Fibroblast of pulmonary artery (primary cell): ENCODE measurements around the gene BBS2.

Experiments
- DNase-seq: peaks from one replicate; pipeline ENCODE4 v3.0.0-alpha.2; 2010; ENCODE audit warnings: low read depth
- H3K4me3 ChIP-seq: replicated peaks from 2 replicates; pipeline ENCODE4 v1.5.1; 2011; ENCODE audit warnings: low read depth, mild to moderate bottlenecking, control low read depth, low read length, moderate library complexity
- TF ChIP-seq, protein P1 (sequence below): IDR thresholded peaks from 2 replicates; pipeline ENCODE4 v1.5.1; 2011; ENCODE audit warnings: mild to moderate bottlenecking, control low read depth, low read length, inconsistent platforms; ENCODE audit errors: missing control alignments

BBS2 gene

DNA sequence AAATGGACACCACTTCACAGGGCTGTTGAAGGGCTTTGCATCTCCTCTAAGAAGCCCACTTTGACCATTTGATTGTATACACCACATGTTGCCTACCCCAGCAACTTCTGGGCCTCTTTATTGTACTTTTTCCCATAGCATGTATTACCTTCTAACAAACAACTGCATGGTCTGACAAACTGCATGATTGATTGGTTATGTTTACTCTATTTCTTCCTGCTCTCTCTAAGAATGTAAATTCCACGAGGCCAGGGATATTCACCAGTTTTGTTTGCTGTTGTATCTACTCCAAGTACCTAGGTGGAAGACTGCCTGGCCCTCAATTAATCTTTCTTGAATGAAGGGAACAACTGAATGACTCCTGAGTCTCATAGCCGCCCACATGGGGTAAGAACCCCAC is 22.2 kb upstream of the BBS2 start:
- TF ChIP-seq, protein P1, sequence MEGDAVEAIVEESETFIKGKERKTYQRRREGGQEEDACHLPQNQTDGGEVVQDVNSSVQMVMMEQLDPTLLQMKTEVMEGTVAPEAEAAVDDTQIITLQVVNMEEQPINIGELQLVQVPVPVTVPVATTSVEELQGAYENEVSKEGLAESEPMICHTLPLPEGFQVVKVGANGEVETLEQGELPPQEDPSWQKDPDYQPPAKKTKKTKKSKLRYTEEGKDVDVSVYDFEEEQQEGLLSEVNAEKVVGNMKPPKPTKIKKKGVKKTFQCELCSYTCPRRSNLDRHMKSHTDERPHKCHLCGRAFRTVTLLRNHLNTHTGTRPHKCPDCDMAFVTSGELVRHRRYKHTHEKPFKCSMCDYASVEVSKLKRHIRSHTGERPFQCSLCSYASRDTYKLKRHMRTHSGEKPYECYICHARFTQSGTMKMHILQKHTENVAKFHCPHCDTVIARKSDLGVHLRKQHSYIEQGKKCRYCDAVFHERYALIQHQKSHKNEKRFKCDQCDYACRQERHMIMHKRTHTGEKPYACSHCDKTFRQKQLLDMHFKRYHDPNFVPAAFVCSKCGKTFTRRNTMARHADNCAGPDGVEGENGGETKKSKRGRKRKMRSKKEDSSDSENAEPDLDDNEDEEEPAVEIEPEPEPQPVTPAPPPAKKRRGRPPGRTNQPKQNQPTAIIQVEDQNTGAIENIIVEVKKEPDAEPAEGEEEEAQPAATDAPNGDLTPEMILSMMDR: no peak
- no peak for DNase-seq
- no peak overlapping the region for H3K4me3 ChIP-seq

DNA sequence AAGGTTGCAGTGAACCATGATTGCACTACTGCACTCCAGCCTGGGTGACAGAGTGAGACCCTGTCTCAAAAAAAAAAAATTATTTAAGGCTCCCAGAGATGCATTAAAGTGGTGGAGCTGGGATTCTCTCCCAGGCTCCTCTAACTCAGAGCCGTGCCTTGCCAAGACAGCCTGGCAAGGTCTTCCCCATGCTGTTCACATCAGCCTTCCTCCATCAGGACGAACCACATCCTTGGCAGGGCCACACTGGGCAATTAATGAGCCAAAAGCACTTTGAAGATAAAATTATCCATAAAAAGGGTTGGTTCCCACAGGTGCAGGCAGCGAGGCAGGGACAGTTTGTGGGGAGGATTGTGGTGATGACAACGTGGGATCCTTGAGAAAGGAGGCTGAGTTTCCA is 19.8 kb upstream of the BBS2 start:
- no peak for DNase-seq
- TF ChIP-seq, protein P1: no peak
- no peak overlapping the region for H3K4me3 ChIP-seq

DNA sequence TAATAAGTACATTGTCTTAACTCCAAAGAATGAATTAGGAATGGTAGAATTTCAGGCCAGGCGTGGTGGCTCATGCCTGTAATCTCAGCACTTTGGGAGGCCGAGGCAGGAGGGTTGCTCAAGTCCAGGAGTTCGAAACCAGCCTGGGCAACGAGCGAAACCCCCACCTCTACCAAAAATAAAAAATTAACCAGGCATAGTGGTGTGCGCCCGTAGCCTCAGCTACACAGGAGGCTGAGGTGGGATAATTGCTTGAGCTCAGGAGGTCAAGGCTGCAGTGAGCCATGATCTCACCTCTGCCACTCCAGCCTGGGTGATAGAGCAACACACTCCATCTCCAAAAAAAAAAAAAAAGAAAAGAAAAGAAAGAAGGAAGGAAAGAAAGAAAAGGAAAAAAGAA is 18.5 kb upstream of the BBS2 start:
- TF ChIP-seq, protein P1: no peak
- no peak for DNase-seq
- H3K4me3 ChIP-seq: no peak overlapping the region

DNA sequence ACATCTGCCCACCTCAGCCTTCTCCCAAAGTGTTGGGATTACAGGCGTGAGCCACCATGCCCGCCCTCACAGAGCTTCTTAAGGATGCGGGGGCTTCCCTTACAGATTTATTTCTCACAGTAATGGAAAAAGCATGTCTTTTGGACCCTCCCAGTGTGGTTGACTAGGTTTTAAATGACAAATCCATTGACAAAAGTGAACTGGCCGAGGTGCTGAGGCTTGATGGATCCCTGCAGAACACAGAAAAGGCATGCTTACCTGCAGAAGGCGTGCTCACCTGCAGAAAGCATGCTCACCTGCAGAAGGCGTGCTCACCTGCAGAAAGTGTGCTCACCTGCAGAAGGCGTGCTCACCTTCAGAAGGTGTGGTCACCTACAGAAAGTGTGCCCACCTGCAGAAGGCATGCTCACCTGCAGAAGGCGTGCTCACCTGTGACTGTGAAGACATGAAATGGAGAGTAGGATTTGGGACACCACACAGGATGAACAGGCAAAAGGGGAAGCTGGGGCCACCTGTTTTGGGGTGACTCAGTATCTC is 15.1 kb upstream of the BBS2 start:
- TF ChIP-seq, protein P1: no peak
- no peak for DNase-seq
- no peak overlapping the region for H3K4me3 ChIP-seq

DNA sequence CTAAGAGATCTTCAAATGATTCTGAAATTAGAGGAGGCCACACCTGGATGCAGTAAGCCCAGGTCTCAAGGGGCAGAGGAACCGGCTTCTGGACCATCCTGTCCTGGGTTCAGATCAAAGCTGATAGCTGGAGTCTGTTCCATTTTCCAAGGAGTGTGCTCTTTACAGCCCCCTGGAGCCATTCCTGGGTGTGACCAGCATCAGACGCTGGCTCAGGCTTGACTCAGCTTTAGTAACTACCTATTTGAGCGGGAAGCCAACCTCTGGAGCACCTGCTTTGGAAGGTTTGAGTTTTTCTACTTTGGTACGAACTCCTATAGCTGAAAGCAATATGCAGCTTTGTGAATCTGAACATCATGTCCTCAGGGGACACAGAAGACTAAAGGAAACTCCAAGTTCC is 12.9 kb upstream of the BBS2 start:
- TF ChIP-seq, protein P1: no peak
- H3K4me3 ChIP-seq: no peak overlapping the region
- DNase-seq: no peak

DNA sequence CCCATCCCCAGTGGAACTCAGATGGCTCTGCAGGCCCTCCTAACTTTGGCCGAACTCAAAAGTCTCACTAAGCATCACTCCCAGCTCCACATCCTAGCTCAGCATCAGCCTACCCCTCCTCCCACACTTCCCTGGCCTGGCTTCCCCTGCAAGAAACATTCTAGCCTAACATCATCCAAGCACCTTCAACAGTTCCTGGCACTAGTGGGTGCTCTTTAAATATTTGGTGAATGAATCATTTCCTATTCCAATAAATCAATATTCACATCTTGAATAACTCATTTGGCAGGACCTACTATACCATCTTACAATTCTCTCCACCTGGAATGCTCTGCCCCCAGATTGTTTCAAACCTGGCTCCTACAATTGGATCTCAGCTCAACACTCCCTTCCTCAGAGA is 11.0 kb upstream of the BBS2 start:
- no peak overlapping the region for H3K4me3 ChIP-seq
- TF ChIP-seq, protein P1: no peak
- DNase-seq: no peak

DNA sequence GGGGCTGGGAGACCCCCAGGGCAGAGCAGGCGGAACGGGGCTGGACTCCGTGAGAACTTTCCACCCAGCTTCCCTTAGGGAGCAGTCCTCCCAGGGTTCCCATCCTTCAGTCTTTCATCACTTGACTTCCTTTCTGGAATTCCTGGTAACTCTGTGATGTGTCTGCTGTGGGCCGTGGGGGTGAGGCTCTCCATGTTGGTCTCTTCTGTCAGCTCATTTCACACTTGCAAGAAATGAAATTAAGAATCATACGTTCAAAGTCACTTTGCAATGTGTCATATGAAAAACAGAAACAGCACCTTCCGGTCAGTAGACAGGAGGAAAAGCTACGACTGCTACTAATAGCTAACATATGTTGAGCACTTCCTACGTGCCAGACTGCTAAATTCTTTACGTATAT is 5.4 kb upstream of the BBS2 start:
- TF ChIP-seq, protein P1: no peak
- no peak overlapping the region for H3K4me3 ChIP-seq
- DNase-seq: peak; percentile 44
